ENCODE data around the gene HMMR. TPM values are rescaled to one million over a fixed set of nuclear protein-coding genes. Genes with fewer than 3 reads are reported as not detected.
"Not testable (repeated sequence)": the region's sequence is repeated elsewhere in the genome, so short reads cannot be mapped to it uniquely, and the experiment has no call there.

Gene HMMR
- total and polyA plus RNA-seq, 2 experiments from 2014 or later = 7.8 to 46.5 TPM

- Histone ChIP-seq H3K36me3 (peaks cover 47% of the 10 kb centered on the region), H3K4me1 (ENCODE audit: low read depth) (no peaks in the 10 kb centered on the region), H3K27me3 (no peaks in the 10 kb centered on the region), H3K9me3 (ENCODE audit: low read depth) (no peaks in the 10 kb centered on the region), H3K27ac (no peak overlapping the region), H3K4me3 (no peak overlapping the region)
- TF ChIP-seq CTCF (IDR thresholded peaks at IDR 0.05; ENCODE audit: low read depth, low read length) = no peak
- DNase-seq (ENCODE audit: low read depth in 1 of 2, low spot score in 1 of 2) = no peak
Measured at GRCh38 chr5:163451489-163451888, 8.9 kb upstream of the HMMR start.

GRCh38 chr5:163453705-163454104 is 6.7 kb upstream of the HMMR start:
- Histone ChIP-seq H3K9me3 (ENCODE audit: low read depth) (no peaks in the 10 kb centered on the region), H3K4me1 (ENCODE audit: low read depth) (peaks cover 10% of the 10 kb centered on the region), H3K27ac (no peak overlapping the region), H3K27me3 (no peaks in the 10 kb centered on the region), H3K36me3 (peaks cover 30% of the 10 kb centered on the region), H3K4me3 (no peak overlapping the region)
- TF ChIP-seq CTCF (IDR thresholded peaks at IDR 0.05; ENCODE audit: low read depth, low read length) = no peak
- peak in 1 of 2 donors; percentile 29 for DNase-seq (ENCODE audit: low read depth in 1 of 2, low spot score in 1 of 2)

GRCh38 chr5:163455406-163455805 is 5.0 kb upstream of the HMMR start:
- peaks cover 11% of the 10 kb centered on the region for H3K4me1 ChIP-seq (ENCODE audit: low read depth)
- DNase-seq (ENCODE audit: low read depth in 1 of 2, low spot score in 1 of 2); H3K9me3 ChIP-seq (ENCODE audit: low read depth); H3K27me3 ChIP-seq; H3K27ac ChIP-seq; H3K4me3 ChIP-seq: not testable (repeated sequence)
- H3K36me3 ChIP-seq = peaks cover 22% of the 10 kb centered on the region

- no peak overlapping the region for H3K27ac ChIP-seq
- H3K27me3 ChIP-seq = no peaks in the 10 kb centered on the region
Measured at GRCh38 chr5:163456029-163456589, 4.3 kb upstream of the HMMR start.

GRCh38 chr5:163456840-163457239 is 3.6 kb upstream of the HMMR start:
- Histone ChIP-seq H3K9me3 (ENCODE audit: low read depth) (no peaks in the 10 kb centered on the region), H3K27ac (no peak overlapping the region), H3K36me3 (peaks cover 19% of the 10 kb centered on the region), H3K4me1 (ENCODE audit: low read depth) (peaks cover 11% of the 10 kb centered on the region), H3K4me3 (no peak overlapping the region), H3K27me3 (no peaks in the 10 kb centered on the region)
- TF ChIP-seq CTCF (IDR thresholded peaks at IDR 0.05; ENCODE audit: low read depth, low read length) = no peak
- no peak for DNase-seq (ENCODE audit: low read depth in 1 of 2, low spot score in 1 of 2)

More at GRCh38 chr5:163456029-163456589, 4.3 kb upstream of the HMMR start:
- no peak overlapping the region for H3K4me3 ChIP-seq
- peaks cover 19% of the 10 kb centered on the region for H3K36me3 ChIP-seq
- H3K4me1 ChIP-seq (ENCODE audit: low read depth) = peaks cover 11% of the 10 kb centered on the region
- H3K9me3 ChIP-seq (ENCODE audit: low read depth) = no peaks in the 10 kb centered on the region
- no peak for DNase-seq (ENCODE audit: low read depth in 1 of 2, low spot score in 1 of 2)
- no peak for TF ChIP-seq CTCF (IDR thresholded peaks at IDR 0.05; ENCODE audit: low read depth, low read length)

- peak overlapping the region; percentile 98 for H3K27ac ChIP-seq
- TF ChIP-seq CTCF (IDR thresholded peaks at IDR 0.05; ENCODE audit: low read depth, low read length) = no peak
Measured at GRCh38 chr5:163458778-163459385, 1.6 kb upstream of the HMMR start.

More at GRCh38 chr5:163458778-163459385, 1.6 kb upstream of the HMMR start:
- peak overlapping the region; percentile 51 for H3K4me3 ChIP-seq
- H3K9me3 ChIP-seq (ENCODE audit: low read depth) = no peaks in the 10 kb centered on the region
- DNase-seq (ENCODE audit: low read depth in 1 of 2, low spot score in 1 of 2) = no peak
- peaks cover 4% of the 10 kb centered on the region for H3K36me3 ChIP-seq
- no peaks in the 10 kb centered on the region for H3K27me3 ChIP-seq
- peaks cover 11% of the 10 kb centered on the region for H3K4me1 ChIP-seq (ENCODE audit: low read depth)
